Endothelial cell of umbilical vein (primary cell): Measurements from ENCODE around the gene TMEM131. TPM values are rescaled to one million over a fixed set of nuclear protein-coding genes. Genes with fewer than 3 reads are reported as not detected.

Experiments used
- BruUV-seq: library from RNA; stranded (reverse); fragments of 400-500 nt; replicated peaks from 2 replicates; lab custom pipeline; 2021; lab: Mats Ljungman, UMichigan
- CTCF ChIA-PET: fragments of 300-600, 350-600 bp; sonication (Branson Sonifier 250); formaldehyde crosslinking; loops from one replicate; lab custom pipeline; 2021; ENCODE audit warnings: antibody characterized with exemption, inconsistent platforms; lab: Charles Lee
- POLR2A ChIA-PET: fragments of 300-600, 350-600 bp; sonication (Branson Sonifier 250); formaldehyde crosslinking; loops from one replicate; lab custom pipeline; 2021; ENCODE audit warnings: antibody characterized with exemption, inconsistent platforms; lab: Charles Lee
- DNase-seq: peaks from one replicate; pipeline ENCODE4 v3.0.0-alpha.2; 2011; ENCODE audit warnings: low read depth, low spot score
- FAIRE-seq: peaks from 2 replicates; lab custom pipeline; 2011; peaks lifted over from hg19 to GRCh38; lab: Jason Lieb, UNC
- H2AFZ ChIP-seq: 2 replicates; pipeline ENCODE4 v1.6.0; 2012; ENCODE audit warnings: low read depth, low read length, control low read depth, inconsistent platforms
- H3K27ac ChIP-seq: 2 replicates; pipeline ENCODE4 v1.5.1; 2011; ENCODE audit warnings: low read depth, mild to moderate bottlenecking, control low read depth, low read length, moderate library complexity; ENCODE audit not compliant: insufficient read depth
- H3K27me3 ChIP-seq, 2 experiments: 2 replicates each; pipeline versions ENCODE4 v1.6.0 to v1.6.1; 2011; ENCODE audit warnings: low read length in 2 of 2, mixed read lengths in 1 of 2; ENCODE audit not compliant: control insufficient read depth in 2 of 2, insufficient read depth in 2 of 2
- H3K36me3 ChIP-seq, 2 experiments: 2 replicates in 1 of 2; 3 replicates in 1 of 2; pipeline ENCODE4 v1.5.1; 2011; ENCODE audit warnings: low read length in 2 of 2, mild to moderate bottlenecking in 1 of 2, moderate library complexity in 1 of 2; ENCODE audit not compliant: control insufficient read depth in 2 of 2, insufficient read depth in 2 of 2; ENCODE audit errors: extremely low read depth in 1 of 2
- H3K4me1 ChIP-seq: 3 replicates; pipeline ENCODE4 v1.5.1; 2011; ENCODE audit warnings: mild to moderate bottlenecking, low read length; ENCODE audit not compliant: control insufficient read depth, insufficient read depth; ENCODE audit errors: extremely low read depth
- H3K4me2 ChIP-seq: 2 replicates; pipeline ENCODE4 v1.6.1; 2011; ENCODE audit warnings: low read length, control low read depth, mixed read lengths; ENCODE audit not compliant: insufficient read depth
- H3K4me3 ChIP-seq, 3 experiments: fragments of 200-600 bp in 1 of 3; sonication (generic), shearing (Covaris generic) in 1 of 3; replicated peaks in 1 of 3; 2 replicates each; pipeline ENCODE4 v1.5.1; 2011 to 2016; ENCODE audit warnings: control low read depth in 3 of 3, low read length in 3 of 3, mild to moderate bottlenecking in 2 of 3, inconsistent platforms in 1 of 3, low read depth in 1 of 3, moderate library complexity in 1 of 3; ENCODE audit not compliant: insufficient read depth in 1 of 3
- H3K79me2 ChIP-seq: 2 replicates; pipeline ENCODE4 v1.6.0; 2012; ENCODE audit warnings: low read length, inconsistent platforms; ENCODE audit not compliant: control insufficient read depth, insufficient read depth
- H3K9ac ChIP-seq: replicated peaks from 2 replicates; pipeline ENCODE3; 2011; ENCODE audit warnings: low read length, control low read depth; ENCODE audit not compliant: insufficient read depth; ENCODE audit errors: extremely low read depth
- H3K9me1 ChIP-seq: replicated peaks from 3 replicates; pipeline ENCODE4 v1.6.0; 2011; ENCODE audit warnings: mild to moderate bottlenecking, low read length; ENCODE audit not compliant: control insufficient read depth, insufficient read depth; ENCODE audit errors: extremely low read depth
- H3K9me3 ChIP-seq: replicated peaks from 2 replicates; pipeline ENCODE4 v1.5.1; 2012; ENCODE audit warnings: low read length, inconsistent platforms; ENCODE audit not compliant: control insufficient read depth, insufficient read depth
- H4K20me1 ChIP-seq: replicated peaks from 2 replicates; pipeline ENCODE3; 2011; ENCODE audit warnings: mild to moderate bottlenecking, low read length; ENCODE audit not compliant: control insufficient read depth, insufficient read depth; ENCODE audit errors: extremely low read depth
- EZH2 ChIP-seq: IDR thresholded peaks from 2 replicates; pipeline ENCODE4 v1.6.1; 2012; ENCODE audit warnings: borderline replicate concordance, low read depth, mild to moderate bottlenecking, moderate library complexity, low read length, inconsistent platforms; ENCODE audit not compliant: severe bottlenecking
- FOS ChIP-seq: IDR thresholded peaks from 2 replicates; pipeline ENCODE4 v1.6.1; 2011; ENCODE audit warnings: mild to moderate bottlenecking, low read length, moderate library complexity, borderline replicate concordance; ENCODE audit not compliant: insufficient read depth
- GATA2 ChIP-seq: IDR thresholded peaks from 2 replicates; pipeline ENCODE4 v1.7.0; 2011; ENCODE audit warnings: low read depth, mild to moderate bottlenecking, moderate library complexity, mixed read lengths, low read length; ENCODE audit not compliant: insufficient read length, insufficient read depth
- JUN ChIP-seq: IDR thresholded peaks from 2 replicates; pipeline ENCODE4 v1.6.1; 2011; ENCODE audit warnings: borderline replicate concordance, low read depth; ENCODE audit not compliant: insufficient read length, insufficient read depth
- POLR2A ChIP-seq: IDR thresholded peaks from 2 replicates; pipeline ENCODE4 v1.6.1; 2012; ENCODE audit warnings: low read depth, mild to moderate bottlenecking, control low read depth, low read length
- POLR2AphosphoS5 ChIP-seq: IDR thresholded peaks from 2 replicates; pipeline ENCODE4 v1.6.1; 2012; ENCODE audit warnings: low read depth, mild to moderate bottlenecking, control low read depth, low read length, moderate library complexity; ENCODE audit not compliant: insufficient read depth
- dilution Hi-C: fragments of 300-500 bp; cut with MboI; formaldehyde crosslinking; loops from one replicate; pipeline ENCODE4 v1.15.0; 2019; ENCODE audit warnings: low sequenced_read_pairs; ENCODE audit not compliant: extremely low pct_ligation_motif_present
- intact Hi-C: fragments of 100-400 bp; cut with micrococcal nuclease; formaldehyde crosslinking; loops from one replicate; pipeline ENCODE4 v1.10.0; 2022
- polyA plus RNA-seq, 4 experiments: library from polyadenylated mRNA; depleted of rRNA in 3 of 4; stranded (reverse) in 3 of 4; unstranded in 1 of 4; fragments of >200 nt; gene quantifications; 2 replicates each; pipeline versions ENCODE4 v1.2.1 to v1.2.3, GENCODE V29; 2011 to 2012; ENCODE audit warnings: missing spikeins in 1 of 4
- total RNA-seq: library from RNA; stranded (reverse); gene quantifications from 2 replicates; pipeline ENCODE4 v1.2.3, GENCODE V29; 2021
- TF ChIP-seq, protein P1 (sequence below): IDR thresholded peaks from 2 replicates; pipeline ENCODE4 v1.6.1; 2011; ENCODE audit not compliant: insufficient read depth, insufficient read length

The TMEM131 gene
- total and polyA plus RNA-seq, 2 donors (not counting 3 experiments of a cell fraction or from before 2014, with no cell fraction given): 12.2 to 28.6 TPM

DNA sequence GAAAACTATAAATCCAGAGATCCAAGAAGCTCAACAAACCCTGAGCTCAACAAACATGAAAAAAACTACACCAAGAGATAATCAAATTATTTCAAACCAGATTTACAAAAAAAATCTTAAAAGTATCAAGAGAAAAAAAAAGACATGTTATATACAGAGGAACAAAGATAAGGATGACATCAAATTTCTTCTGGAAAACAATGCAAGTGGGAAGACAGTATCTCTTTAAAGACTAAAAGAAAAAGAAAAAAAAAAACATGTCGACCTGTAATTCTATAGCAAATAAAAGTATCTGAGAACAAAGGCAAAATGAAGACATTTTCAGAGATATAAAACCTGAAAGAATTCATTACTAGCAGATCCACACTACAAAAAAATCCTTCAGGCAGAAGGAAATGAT lies 21.3 kb downstream of the TMEM131 start:
- H3K36me3 ChIP-seq: no peaks in the 10 kb centered on the region
- no peak overlapping the region for H2AFZ ChIP-seq
- intact Hi-C loops (no loop called here), dilution Hi-C loops (no loop called here)
- H3K79me2 ChIP-seq: peaks cover 30% of the 10 kb centered on the region
- ChIA-PET CTCF (interaction anchor here (0.8 kb wide), 1 partner anchor 10 kb away, joined by 3 read pairs; no protein-coding TSS in a partner anchor), POLR2A (no interaction called here)
- H3K9ac ChIP-seq: no peak overlapping the region
- H3K27ac ChIP-seq: no peak overlapping the region
- TF ChIP-seq EZH2 (no peak), GATA2 (no peak), FOS (no peak), POLR2AphosphoS5 (no peak), JUN (no peak), POLR2A (no peak)
- TF ChIP-seq, protein P1, sequence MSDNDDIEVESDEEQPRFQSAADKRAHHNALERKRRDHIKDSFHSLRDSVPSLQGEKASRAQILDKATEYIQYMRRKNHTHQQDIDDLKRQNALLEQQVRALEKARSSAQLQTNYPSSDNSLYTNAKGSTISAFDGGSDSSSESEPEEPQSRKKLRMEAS: no peak
- no peak for FAIRE-seq
- H3K9me1 ChIP-seq: no peaks in the 10 kb centered on the region
- peaks cover 4% of the 10 kb centered on the region for H4K20me1 ChIP-seq
- no peak for DNase-seq
- no peak overlapping the region for H3K4me2 ChIP-seq
- no peaks in the 10 kb centered on the region for H3K4me1 ChIP-seq
- no TSS peak for BruUV-seq
- peaks cover 2% of the 10 kb centered on the region for H3K9me3 ChIP-seq
- H3K27me3 ChIP-seq: no peaks in the 10 kb centered on the region
- no peak overlapping the region for H3K4me3 ChIP-seq
